ENCODE measurements around the gene SLC35D2.
A peak's percentile ranks its signal among the peaks of the same experiment; 100 is the strongest.

The SLC35D2 gene

GRCh38 chr9:96423322-96423984, 39.9 kb upstream of the SLC35D2 start:
- Mint-ChIP-seq H3K27me3 (ENCODE audit: low read depth) (peaks cover 4% of the 10 kb centered on the region), H3K4me3 (no peak overlapping the region), H3K27ac (peak overlapping the region in 1 of 3 experiments; percentile 54), H3K9me3 (no peaks in the 10 kb centered on the region), H3K36me3 (ENCODE audit: low read depth) (no peaks in the 10 kb centered on the region), H3K4me1 (peaks cover 21% of the 10 kb centered on the region)
- no peak for TF ChIP-seq CTCF (IDR thresholded peaks at IDR 0.05; ENCODE audit: unreplicated experiment in 3 of 3)

- no peak for TF ChIP-seq CTCF (IDR thresholded peaks at IDR 0.05; ENCODE audit: unreplicated experiment in 3 of 3)
- no peaks in the 10 kb centered on the region for H3K27me3 Mint-ChIP-seq (ENCODE audit: low read depth)
- peak overlapping the region; percentile 84 to 95 (median 93) for H3K27ac Mint-ChIP-seq
- H3K4me3 Mint-ChIP-seq: peak overlapping the region; percentile 87 to 90 (median 87)
- H3K9me3 Mint-ChIP-seq: no peaks in the 10 kb centered on the region
- H3K4me1 Mint-ChIP-seq: peaks cover 28% of the 10 kb centered on the region
- H3K36me3 Mint-ChIP-seq (ENCODE audit: low read depth): no peaks in the 10 kb centered on the region
Measured at GRCh38 chr9:96420468-96421219, 37.1 kb upstream of the SLC35D2 start.

- no peaks in the 10 kb centered on the region for H3K27me3 Mint-ChIP-seq (ENCODE audit: low read depth)
- H3K36me3 Mint-ChIP-seq (ENCODE audit: low read depth): no peaks in the 10 kb centered on the region
- no peak for TF ChIP-seq CTCF (IDR thresholded peaks at IDR 0.05; ENCODE audit: unreplicated experiment in 3 of 3)
Measured at GRCh38 chr9:96419691-96419969, 36.1 kb upstream of the SLC35D2 start.

GRCh38 chr9:96418920-96419690, 35.6 kb upstream of the SLC35D2 start:
- peak overlapping the region; percentile 89 to 92 (median 90) for H3K4me3 Mint-ChIP-seq
- H3K9me3 Mint-ChIP-seq: no peaks in the 10 kb centered on the region
- no peaks in the 10 kb centered on the region for H3K36me3 Mint-ChIP-seq (ENCODE audit: low read depth)
- peaks cover 28% of the 10 kb centered on the region for H3K4me1 Mint-ChIP-seq
- H3K27me3 Mint-ChIP-seq (ENCODE audit: low read depth): no peaks in the 10 kb centered on the region
- peak overlapping the region; percentile 84 to 95 (median 93) for H3K27ac Mint-ChIP-seq
- TF ChIP-seq CTCF (IDR thresholded peaks at IDR 0.05; ENCODE audit: unreplicated experiment in 3 of 3): no peak

More at GRCh38 chr9:96419691-96419969, 36.1 kb upstream of the SLC35D2 start:
- H3K27ac Mint-ChIP-seq: peak overlapping the region; percentile 84 to 95 (median 93)
- peak overlapping the region; percentile 87 to 90 (median 87) for H3K4me3 Mint-ChIP-seq
- no peaks in the 10 kb centered on the region for H3K9me3 Mint-ChIP-seq
- H3K4me1 Mint-ChIP-seq: peaks cover 28% of the 10 kb centered on the region

GRCh38 chr9:96418083-96418919, 34.8 kb upstream of the SLC35D2 start, which contains the start of gene ZNF367:
Gene ZNF367, minus strand, starts transcription at chr9:96418370. Its CDS starts 338 bp downstream, at chr9:96418032.
- peaks cover 36% of the 10 kb centered on the region for H3K4me1 Mint-ChIP-seq
- no peaks in the 10 kb centered on the region for H3K9me3 Mint-ChIP-seq

More at GRCh38 chr9:96418083-96418919, 34.8 kb upstream of the SLC35D2 start, which contains the start of gene ZNF367:
- TF ChIP-seq CTCF (IDR thresholded peaks at IDR 0.05; ENCODE audit: unreplicated experiment in 3 of 3): no peak
- Mint-ChIP-seq H3K27ac (peak within 1 kb of the TSS; percentile 84 to 95 (median 93)), H3K4me3 (peak within 1 kb of the TSS; percentile 90 to 94 (median 92)), H3K27me3 (ENCODE audit: low read depth) (no peaks in the 10 kb centered on the region), H3K36me3 (ENCODE audit: low read depth) (no peaks in the 10 kb centered on the region)
